GM10266 (cell line): Measurements from ENCODE around the gene MLKL.

ENCODE experiments used
- DNase-seq: peaks from one replicate; pipeline ENCODE4 v3.0.0; 2012; ENCODE audit errors: extremely low spot score
- TF ChIP-seq, protein P1 (sequence below): IDR thresholded peaks from 2 replicates; pipeline ENCODE4 v1.5.1; 2012; ENCODE audit warnings: mild to moderate bottlenecking, low read depth; ENCODE audit not compliant: control insufficient read depth, insufficient read depth; ENCODE audit errors: missing control alignments

Gene MLKL

DNA sequence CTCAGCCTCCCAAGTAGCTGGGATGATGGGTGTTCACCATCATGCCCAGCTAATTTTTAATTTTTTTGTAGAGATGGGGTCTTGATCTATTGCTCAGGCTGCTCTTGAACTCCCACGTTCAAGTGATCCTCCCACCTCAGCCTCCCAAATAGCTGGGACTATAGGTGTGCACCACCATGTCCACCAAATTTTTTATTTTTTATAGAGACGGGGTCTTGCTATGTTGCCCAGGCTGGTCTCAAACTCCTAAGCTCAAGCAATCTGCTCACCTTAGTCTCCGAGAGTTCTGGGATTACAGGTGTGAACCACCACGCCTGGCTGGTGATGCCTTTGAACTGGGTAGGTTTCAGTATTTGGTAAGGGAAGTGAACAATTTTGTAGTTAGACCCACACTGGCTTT lies 43.9 kb upstream of the MLKL start:
- TF ChIP-seq, protein P1, sequence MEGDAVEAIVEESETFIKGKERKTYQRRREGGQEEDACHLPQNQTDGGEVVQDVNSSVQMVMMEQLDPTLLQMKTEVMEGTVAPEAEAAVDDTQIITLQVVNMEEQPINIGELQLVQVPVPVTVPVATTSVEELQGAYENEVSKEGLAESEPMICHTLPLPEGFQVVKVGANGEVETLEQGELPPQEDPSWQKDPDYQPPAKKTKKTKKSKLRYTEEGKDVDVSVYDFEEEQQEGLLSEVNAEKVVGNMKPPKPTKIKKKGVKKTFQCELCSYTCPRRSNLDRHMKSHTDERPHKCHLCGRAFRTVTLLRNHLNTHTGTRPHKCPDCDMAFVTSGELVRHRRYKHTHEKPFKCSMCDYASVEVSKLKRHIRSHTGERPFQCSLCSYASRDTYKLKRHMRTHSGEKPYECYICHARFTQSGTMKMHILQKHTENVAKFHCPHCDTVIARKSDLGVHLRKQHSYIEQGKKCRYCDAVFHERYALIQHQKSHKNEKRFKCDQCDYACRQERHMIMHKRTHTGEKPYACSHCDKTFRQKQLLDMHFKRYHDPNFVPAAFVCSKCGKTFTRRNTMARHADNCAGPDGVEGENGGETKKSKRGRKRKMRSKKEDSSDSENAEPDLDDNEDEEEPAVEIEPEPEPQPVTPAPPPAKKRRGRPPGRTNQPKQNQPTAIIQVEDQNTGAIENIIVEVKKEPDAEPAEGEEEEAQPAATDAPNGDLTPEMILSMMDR = no peak
- no peak for DNase-seq

DNA sequence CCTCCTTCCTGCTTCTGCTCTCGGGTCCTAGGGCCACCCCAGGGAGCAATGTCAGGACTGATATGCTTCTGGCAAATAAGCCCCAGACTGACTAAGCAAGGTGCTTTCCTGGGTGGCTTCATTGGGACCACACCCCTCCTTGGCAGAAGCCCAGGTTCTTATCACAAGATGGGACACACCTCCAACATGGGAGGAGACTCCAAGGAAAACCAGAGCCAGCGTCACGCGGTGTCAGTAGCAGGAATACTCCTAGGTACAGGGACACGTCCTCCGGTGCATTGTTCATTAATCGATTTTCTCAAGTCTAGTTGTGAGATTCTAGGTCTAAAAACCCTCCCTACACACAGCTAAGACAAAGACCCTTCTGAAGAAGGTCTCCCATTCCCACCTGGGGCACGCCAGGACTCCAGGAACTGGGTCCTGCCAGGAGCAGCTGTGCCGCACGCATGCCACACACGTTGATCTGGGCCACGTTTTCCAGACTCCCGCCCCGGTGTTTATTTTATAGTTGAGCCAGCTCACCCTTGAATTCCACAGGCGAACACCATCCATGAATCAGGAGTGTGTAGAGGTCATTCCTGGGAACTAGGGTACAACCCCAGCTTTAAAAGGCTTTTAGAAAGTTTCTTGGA lies 43.1 kb upstream of the MLKL start:
- DNase-seq = no peak
- TF ChIP-seq, protein P1 = no peak

DNA sequence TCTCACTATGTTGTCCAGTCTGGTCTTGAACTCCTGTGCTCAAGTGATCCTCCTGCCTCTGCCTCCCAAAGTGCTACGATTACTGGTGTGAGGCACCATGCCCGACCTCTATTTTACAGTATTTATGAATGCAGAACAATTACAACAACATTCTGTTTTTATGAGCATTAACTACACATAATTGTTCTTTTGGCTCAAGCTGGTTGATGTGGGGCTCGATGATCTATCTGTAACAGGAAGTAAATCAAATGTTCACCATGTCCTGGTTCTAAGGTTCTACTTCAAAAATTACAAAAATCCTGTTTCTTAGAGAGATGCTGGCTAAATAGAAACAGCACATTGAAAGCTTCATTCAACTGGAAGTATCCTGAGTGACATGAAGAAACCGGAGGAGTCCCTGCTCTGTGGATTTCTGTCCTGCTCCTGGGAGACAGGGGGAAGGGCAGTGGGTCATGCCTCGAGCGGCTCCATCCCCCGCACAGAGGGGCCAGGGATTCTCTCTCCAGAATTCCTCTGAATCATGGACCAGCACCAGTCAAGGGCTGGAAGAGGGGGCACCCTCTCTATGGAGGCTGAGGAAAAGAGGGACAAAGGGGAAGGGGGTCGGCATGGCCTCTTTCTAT lies 42.5 kb upstream of the MLKL start:
- DNase-seq = no peak

DNA sequence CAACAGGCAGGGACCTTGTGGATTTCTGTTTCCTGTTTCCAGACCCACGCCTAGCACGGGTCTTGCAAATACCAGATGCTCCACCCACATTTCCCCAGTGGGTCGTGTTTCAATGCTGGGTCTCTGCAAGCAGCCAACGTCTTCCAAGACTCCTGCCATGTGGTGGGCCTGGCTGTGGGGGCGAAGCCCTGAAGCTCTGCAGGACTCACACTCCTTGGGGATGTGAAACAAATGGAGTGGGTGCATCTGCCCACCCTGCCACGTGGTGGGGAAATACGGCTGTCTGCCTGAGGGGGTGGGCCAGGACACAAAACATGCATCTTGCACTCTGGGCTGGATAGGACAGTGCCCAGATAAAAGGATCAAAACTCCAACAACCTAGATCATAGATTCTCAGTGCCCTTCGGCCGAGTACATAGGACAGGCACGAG lies 41.4 kb upstream of the MLKL start:
- no peak for DNase-seq
- TF ChIP-seq, protein P1 = no peak

More for the DNA sequence above, 42.5 kb upstream of the MLKL start:
- TF ChIP-seq, protein P1 = no peak

DNA sequence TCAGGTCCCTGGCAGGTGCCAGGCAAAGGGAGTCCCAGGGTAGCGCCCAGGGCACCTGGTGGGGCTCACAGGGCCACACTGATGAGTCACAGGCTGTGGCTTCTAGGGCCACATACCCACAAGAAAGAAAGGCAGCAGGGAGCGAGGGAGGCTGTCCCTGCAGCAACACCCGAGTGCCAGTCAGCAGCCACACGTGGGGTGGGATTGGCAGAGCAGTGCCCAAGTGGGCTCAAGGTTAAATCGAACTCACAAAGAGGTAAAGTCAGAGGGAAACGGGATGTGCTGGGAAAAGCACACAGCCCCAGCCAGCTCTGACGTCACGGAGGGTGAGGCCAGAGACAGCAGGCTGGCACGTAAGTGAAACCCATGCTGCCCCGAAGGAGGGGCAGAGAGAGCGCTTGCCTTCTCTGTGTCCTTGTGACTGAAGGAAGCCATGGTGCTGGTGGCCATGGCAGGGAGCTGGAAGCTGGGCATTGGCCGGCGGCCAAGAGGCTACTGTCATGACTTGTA lies 40.2 kb upstream of the MLKL start:
- TF ChIP-seq, protein P1 = no peak
- no peak for DNase-seq

DNA sequence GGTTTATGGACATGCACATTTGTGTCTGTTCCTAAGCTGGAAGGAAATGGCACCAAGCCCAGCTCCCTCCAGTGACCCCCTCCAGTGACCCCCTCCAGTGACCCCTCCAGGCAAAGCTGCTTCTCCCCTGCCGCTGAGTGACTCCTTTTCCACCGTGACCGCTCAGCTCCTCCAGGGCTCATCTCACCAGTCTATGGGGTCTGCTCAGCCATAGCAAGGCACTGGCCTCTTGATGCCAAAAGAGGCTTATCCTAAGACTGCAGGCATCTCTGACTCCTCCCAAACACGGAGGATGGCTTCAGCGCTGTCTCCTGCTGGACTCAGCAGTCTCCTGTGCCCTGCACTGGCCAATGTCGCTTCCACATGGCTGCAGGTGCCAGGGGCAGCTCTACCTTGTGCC lies 38.6 kb upstream of the MLKL start:
- TF ChIP-seq, protein P1 = no peak

DNA sequence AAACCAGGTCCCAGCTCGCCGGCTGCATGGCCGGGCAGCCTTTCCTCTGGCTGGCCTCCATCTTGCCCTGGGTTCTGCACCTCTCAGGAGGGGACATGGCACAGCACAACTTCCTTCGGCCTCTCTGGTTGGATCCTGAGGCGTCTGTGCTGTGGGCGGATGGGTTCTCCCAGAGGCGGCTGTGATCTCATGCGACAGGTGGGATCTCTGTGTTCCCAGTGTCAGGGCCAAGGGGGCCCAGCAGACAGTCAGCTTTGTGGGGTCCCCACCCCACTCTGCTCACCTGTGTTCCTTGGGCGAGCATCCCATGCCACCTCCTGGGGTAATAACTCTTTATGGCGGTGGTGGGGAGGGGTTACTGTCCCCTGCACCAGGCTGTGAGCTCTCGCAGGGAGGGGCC lies 38.2 kb upstream of the MLKL start:
- no peak for DNase-seq
- TF ChIP-seq, protein P1 = no peak

More for the DNA sequence above, 38.6 kb upstream of the MLKL start:
- DNase-seq = no peak
